Astrocyte of the cerebellum (primary cell): Measurements from ENCODE around the gene CHCHD1.
"Not testable (repeated sequence)": the region's sequence is repeated elsewhere in the genome, so short reads cannot be mapped to it uniquely, and the experiment has no call there.

Experiments
- DNase-seq: peaks from one replicate; pipeline ENCODE4 v3.0.0-alpha.2; 2011; ENCODE audit warnings: low read depth
- H3K4me3 ChIP-seq: 2 replicates; pipeline ENCODE4 v1.5.1; 2011; ENCODE audit warnings: mild to moderate bottlenecking, low read depth, low read length, moderate library complexity
- CTCF ChIP-seq: IDR thresholded peaks from 2 replicates; pipeline ENCODE4 v1.5.1; 2012; ENCODE audit warnings: low read length, low read depth, moderate library complexity, mild to moderate bottlenecking; ENCODE audit errors: missing control alignments
- in situ Hi-C: cut with HindIII; loops from 2 replicates; pipeline ENCODE4 v1.10.0; 2017; ENCODE audit warnings: low sequenced_read_pairs

CHCHD1 gene

GRCh38 chr10:73781879-73782748 is at the start of gene CHCHD1:
CHCHD1 (plus strand) TSS chr10:73782048; CDS start chr10:73782076, 28 bp downstream.
- no peak for TF ChIP-seq CTCF
- in situ Hi-C loops: no loop called here
- DNase-seq: peak; percentile 63
- peak within 1 kb of the TSS; percentile 87 for H3K4me3 ChIP-seq

DNA sequence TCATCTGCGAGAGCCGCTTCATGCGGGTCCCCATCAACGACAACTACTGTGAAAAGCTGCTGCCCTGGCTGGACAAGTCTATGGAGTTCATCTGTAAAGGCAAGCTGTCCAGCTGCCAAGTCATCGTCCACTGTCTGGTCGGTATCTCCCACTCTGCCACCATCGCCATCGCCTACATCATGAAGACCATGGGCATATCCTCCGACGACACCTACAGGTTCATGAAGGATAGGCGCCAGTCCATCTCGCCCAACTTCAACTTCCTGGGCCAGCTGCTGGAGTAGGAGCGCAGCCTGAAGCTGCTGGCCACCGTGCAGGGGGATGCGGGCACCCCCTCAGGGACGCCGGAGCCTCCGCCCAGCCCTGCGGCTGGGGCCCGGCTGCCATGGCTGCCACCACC is 49.4 kb upstream of the CHCHD1 start:
- TF ChIP-seq CTCF: no peak
- H3K4me3 ChIP-seq: no peak overlapping the region
- DNase-seq: no peak
- in situ Hi-C loops: no loop called here

- TF ChIP-seq CTCF: no peak
- in situ Hi-C loops: no loop called here
- H3K4me3 ChIP-seq: no peak overlapping the region
- DNase-seq: no peak
Measured at GRCh38 chr10:73732931-73733623, 48.8 kb upstream of the CHCHD1 start.

- no peak for DNase-seq
- no peak overlapping the region for H3K4me3 ChIP-seq
- no peak for TF ChIP-seq CTCF
- in situ Hi-C loops: no loop called here
Measured at GRCh38 chr10:73734028-73734720, 47.7 kb upstream of the CHCHD1 start.

DNA sequence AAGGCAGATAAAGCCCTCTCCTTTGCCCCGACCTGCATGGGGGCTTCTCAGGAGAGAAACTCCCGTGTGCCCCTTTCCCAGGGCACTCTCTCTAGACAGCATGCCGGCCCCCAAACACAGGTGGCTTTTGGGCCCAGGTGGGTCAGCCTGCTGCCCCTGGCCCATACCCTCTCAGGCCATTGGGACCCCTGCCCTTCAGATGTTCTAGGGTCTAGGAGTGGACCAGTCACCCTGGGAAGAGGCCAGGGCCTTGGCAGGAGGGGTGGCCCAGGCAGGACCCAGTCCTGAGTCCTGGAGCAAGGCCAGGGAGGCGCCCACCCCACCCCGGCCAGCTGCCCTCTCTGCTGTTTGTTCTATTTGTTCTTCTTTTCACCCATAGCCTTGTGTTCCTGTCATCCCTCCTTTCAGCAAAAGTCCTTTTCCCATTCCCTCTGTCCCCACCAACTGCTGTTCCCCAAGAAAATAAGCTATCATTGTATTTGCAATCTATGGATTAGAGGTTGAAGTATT is 47.0 kb upstream of the CHCHD1 start:
- in situ Hi-C loops: no loop called here
- H3K4me3 ChIP-seq: no peak overlapping the region
- no peak for TF ChIP-seq CTCF
- no peak for DNase-seq

- DNase-seq, H3K4me3 ChIP-seq, in situ Hi-C loops: not testable (repeated sequence)
Measured at GRCh38 chr10:73740501-73741254, 41.2 kb upstream of the CHCHD1 start.
